HG02884 (cell line): ENCODE measurements around the gene FARS2.
"Not testable (repeated sequence)": the region's sequence is repeated elsewhere in the genome, so short reads cannot be mapped to it uniquely, and the experiment has no call there.

Experiments used
- ATAC-seq: cut with Tn5 transposase; IDR thresholded peaks from one replicate; pipeline ENCODE4 v1.9.1; 2021; ENCODE audit warnings: mild to moderate bottlenecking, moderate library complexity; ENCODE audit not compliant: unreplicated experiment

Gene FARS2

GRCh38 chr6:5771759-5772390, 510.6 kb downstream of the FARS2 start:
- ATAC-seq = no peak

GRCh38 chr6:5772408-5773120, 511.3 kb downstream of the FARS2 start:
- ATAC-seq = no peak

- no peak for ATAC-seq
Measured at GRCh38 chr6:5776104-5776503, 514.8 kb downstream of the FARS2 start.

DNA sequence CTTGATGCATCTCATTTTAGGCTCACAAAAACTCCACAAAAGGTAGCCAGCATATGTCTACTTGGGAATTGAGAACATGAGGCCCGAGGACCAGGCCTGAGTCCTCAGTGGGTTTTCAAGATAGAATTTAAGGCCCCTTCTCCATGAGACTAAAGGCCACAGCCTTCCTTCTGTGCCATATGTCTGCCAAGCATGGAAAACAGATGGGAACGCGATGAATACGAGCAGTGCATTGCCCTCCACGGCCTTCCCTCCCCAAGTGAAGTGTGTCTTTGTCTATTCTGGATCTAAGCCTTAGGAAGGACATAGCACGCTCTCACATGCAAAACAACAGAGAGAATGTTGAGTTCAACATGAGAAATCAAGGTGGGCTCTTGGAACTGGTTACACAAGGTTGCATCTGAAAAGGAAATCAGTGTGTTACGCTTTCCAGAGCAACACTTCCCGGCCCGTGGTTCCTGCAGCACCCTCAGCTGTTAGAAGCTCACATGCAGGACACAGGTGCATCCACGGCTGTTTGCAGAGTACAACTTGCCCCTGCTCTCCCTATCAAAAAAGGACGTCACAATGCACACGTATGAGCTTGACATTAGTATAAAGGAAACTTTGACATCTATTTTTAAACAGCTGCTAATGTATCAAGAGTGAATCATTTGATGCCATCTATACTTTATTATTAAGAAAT, 515.5 kb downstream of the FARS2 start:
- ATAC-seq = no peak

DNA sequence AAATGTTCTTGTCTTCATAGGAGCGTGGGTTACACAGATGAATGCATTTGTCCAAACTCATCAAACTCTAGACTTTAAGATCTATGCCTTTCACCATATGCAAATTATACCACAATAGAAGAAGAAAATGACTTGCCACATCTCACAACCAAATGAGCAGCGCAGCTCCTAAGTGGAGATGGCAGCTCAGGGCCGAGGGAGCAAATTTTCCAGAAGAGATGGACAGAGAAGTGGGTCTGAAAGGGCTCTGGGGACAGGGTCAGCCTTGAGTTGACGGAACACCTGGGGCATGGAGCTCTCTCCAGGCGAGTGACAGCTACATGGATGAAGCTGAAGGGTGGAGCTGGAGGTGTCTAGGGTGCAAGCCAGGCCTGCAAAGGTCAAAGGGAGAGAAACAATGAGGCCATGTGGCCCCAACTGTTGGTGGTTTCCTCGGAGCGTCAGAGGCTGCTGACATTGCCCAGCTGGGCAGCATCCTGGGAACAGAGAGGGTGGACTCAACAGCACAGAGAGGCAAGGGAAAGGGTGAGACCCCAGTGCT, 517.1 kb downstream of the FARS2 start:
- peak; percentile 90 for ATAC-seq

DNA sequence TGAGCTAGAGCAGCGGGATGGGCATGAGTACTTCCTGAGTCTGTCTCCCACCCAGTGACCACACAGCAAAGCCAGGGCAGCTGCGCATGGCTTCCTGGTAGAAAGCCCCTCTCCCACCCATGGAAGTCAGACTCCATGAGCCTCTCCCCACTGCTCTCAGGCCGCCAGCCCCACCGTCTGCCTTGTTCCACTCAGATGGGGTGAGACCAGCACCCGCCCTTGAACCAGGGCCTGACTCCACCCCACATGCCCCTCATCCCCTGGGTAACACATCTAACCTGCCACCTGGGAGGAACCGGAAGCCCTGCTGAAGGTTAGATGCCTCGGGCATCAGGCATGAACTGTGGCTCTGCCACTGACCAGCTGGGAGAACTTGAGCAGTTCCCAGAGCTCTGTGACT, 517.6 kb downstream of the FARS2 start:
- ATAC-seq = no peak

DNA sequence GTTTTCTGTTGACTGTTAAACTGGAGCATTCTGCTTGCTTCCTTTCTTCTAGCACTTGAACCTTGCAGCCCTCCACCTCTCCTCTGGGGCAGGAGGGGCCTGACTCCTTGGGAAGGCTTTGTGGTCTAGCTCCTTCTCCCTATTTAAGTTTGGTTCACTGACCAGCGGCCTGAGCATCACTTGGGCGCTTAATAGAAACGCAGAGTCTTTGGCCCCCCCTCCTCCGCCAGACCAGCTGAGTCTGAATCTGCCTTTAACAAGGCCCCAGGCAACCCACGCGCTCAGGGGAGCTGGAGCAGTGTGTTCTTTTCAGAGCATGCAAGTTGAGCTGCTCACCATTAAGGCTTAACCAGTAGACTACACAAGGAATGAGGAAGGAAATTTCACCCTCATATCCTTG, 519.7 kb downstream of the FARS2 start:
- ATAC-seq = no peak

- ATAC-seq = no peak
Measured at GRCh38 chr6:5781966-5782556, 520.7 kb downstream of the FARS2 start.

DNA sequence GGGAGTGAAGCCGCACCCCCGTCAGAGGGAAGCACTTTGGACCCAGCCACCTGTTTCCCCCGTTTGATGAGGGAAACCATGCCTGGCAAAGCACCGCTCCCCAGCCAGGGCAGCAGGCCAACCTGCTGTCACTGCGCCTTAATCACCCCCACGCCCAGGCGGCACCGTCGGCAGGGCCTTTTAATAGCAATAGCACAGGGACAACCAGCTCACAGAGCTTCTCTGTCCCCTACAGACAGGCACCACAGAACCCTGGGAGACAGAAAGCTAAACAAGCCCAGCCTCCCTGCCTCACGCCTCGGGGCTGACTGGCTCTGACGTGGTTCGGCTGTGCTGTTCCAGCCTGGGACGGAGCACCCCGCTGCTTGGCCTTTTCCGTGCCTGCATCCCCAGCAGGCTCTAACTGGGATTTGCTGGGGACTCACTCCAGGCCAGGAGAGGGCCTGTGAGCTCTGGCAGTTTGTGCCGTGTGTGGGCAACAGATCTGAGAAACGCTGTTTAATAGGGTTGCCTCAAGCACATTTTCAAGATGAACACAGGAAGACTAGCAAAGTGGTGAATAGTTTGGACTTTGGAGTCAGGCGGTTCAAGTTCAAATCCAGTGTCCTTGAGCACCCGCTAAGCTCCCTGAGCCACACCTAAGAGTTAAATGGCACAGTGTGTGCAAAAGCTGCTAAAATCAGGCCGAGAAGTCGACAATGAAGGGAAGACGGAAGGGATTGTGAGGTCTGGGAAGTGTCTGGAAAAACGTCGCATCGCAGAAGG, 521.7 kb downstream of the FARS2 start:
- no peak for ATAC-seq

DNA sequence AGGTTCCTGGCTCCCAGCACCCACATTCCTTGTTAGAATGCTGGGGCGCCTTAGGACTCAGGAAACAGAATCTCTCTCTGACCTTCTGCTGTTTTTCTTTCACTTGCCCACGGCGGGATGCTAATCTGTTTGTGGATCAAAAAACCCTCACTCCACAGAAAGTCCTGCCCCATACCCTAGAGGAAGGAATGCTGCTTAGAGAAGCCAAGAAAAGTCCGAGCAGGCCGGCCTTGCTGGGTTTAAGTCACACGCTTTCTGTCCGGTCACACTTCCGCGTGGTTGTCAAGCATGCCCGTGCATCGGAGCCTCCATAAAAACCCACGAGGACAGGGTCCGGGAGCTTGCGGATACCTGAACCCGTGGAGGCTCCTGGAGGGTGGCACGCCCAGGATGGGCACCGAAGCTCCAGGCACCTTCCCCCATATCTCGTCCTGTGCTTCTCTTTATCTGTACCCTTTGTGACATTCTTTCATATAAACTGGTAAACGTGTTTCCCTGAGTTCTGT, 522.3 kb downstream of the FARS2 start:
- no peak for ATAC-seq

- no peak for ATAC-seq
Measured at GRCh38 chr6:5785249-5785648, 523.9 kb downstream of the FARS2 start.

GRCh38 chr6:5786321-5786968, 525.1 kb downstream of the FARS2 start:
- no peak for ATAC-seq

GRCh38 chr6:5786969-5787720, 525.8 kb downstream of the FARS2 start:
- ATAC-seq = no peak

- not testable (repeated sequence) for ATAC-seq
Measured at GRCh38 chr6:5789426-5789825, 528.1 kb downstream of the FARS2 start.

DNA sequence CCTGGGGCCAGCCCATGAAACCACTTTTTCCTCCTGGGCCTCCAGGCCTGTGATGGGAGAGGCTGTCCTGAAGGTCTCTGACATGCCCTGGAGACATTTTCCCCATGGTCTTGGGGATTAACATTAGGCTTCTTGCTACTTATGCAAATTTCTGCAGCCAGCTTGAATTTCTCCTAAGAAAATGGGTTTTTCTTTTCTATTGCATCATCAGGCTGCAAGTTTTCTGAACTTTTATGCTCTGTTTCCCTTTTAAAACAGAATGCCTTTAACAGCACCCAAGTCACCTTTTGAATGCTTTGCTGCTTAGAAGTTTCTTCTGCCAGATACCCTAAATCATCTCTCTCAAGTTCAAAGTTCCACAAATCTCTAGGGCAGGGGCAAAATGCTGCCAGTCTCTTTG, 535.2 kb downstream of the FARS2 start:
- ATAC-seq = not testable (repeated sequence)

- ATAC-seq = not testable (repeated sequence)
Measured at GRCh38 chr6:5806406-5806805, 545.1 kb downstream of the FARS2 start.

DNA sequence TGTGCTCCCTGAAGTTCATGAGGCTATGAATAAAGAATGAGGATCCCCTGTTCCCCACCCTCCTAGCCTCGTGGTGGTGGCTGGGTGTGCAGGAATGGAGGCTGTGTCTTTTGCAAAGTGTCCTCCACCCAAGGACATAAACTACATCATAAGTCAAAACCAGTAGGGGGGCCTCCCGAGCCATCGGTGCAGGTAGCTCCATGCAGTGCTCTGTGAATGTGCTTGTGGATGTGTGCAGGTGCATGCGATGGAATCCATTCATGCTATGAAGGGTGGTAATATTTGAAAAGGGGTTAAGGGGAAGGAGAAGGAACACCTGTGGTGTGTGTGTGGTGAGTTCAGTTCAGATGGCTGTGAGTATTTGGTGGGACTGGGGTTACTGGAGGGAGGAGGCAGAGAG, 548.1 kb downstream of the FARS2 start:
- no peak for ATAC-seq

DNA sequence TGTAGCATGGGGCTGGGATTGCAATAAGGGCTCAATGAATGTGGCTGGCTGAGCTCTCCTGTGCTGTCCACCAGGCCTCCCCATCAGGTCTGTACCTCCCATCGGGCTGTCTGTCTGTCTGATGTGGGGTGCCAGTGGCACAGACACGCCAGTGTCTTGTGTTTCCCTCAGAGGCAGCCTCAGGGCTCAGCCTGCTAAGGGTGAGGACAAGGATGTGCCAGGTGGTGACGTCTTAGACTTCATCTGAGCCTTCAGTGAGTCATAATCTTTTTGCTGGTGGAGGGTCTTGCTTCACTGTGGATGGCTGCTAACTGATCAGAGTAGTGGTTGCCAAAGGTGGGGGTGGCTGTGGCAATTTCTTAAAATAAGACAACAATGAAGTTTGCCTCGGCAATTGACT, 550.7 kb downstream of the FARS2 start:
- no peak for ATAC-seq

GRCh38 chr6:5813625-5814027, 552.3 kb downstream of the FARS2 start:
- no peak for ATAC-seq
